Heart right ventricle (tissue), 16 donors: ENCODE measurements around the gene RIPOR2. TPM values are rescaled to one million over a fixed set of nuclear protein-coding genes. Genes with fewer than 3 reads are reported as not detected.
A peak's percentile ranks its signal among the peaks of the same experiment; 100 is the strongest.

Experiments
- ATAC-seq, 8 donors: fragments of 200-7000 bp; cut with Tn5 transposase; one replicate each; pipeline ENCODE4 v1.9.1; 2020; ENCODE audit warnings: mild to moderate bottlenecking in 8 of 8, moderate library complexity in 8 of 8, moderate number of reproducible peaks in 1 of 8
- DNase-seq, 2 donors: peaks; one replicate each; pipeline ENCODE4 v3.0.0-alpha.2; 2020
- H3K27ac ChIP-seq, 10 donors: fragments of 200-600 bp; sonication (generic) in 2 of 10; one replicate each; pipeline versions ENCODE4 v1.5.0 to v1.8.0; 2020 to 2022; ENCODE audit warnings: mild to moderate bottlenecking in 3 of 10
- H3K27me3 ChIP-seq, 7 donors: fragments of 200-600 bp; one replicate each; pipeline ENCODE4 v1.8.0; 2021 to 2022; ENCODE audit warnings: mild to moderate bottlenecking in 2 of 7
- H3K36me3 ChIP-seq, 9 donors: fragments of 200-600 bp; sonication (generic) in 1 of 9; one replicate each; pipeline versions ENCODE4 v1.5.0 to v1.8.0; 2020 to 2022; ENCODE audit warnings: mild to moderate bottlenecking in 2 of 9
- H3K4me1 ChIP-seq, 9 donors: fragments of 200-600 bp; sonication (generic) in 1 of 9; one replicate each; pipeline versions ENCODE4 v1.5.0 to v1.8.0; 2020 to 2022; ENCODE audit warnings: mild to moderate bottlenecking in 4 of 9
- H3K4me3 ChIP-seq, 10 donors: fragments of 200-600 bp; sonication (generic) in 2 of 10; one replicate each; pipeline versions ENCODE4 v1.5.0 to v1.8.0; 2020 to 2022; ENCODE audit warnings: mild to moderate bottlenecking in 7 of 10, moderate library complexity in 2 of 10
- H3K9me3 ChIP-seq, 11 donors: fragments of 200-600 bp in 10 of 11; sonication (generic) in 2 of 11; one replicate each; pipeline versions ENCODE4 v1.5.0 to v1.8.0; 2013 to 2022; ENCODE audit warnings: mild to moderate bottlenecking in 2 of 11, control low read depth in 1 of 11, moderate library complexity in 1 of 11
- CTCF ChIP-seq, 9 donors: fragments of 200-600 bp; sonication (generic) in 2 of 9; IDR thresholded peaks; one replicate each; pipeline versions ENCODE4 v1.5.0 to v1.8.0; 2021 to 2022; ENCODE audit warnings: antibody characterized with exemption in 9 of 9, mild to moderate bottlenecking in 5 of 9, moderate library complexity in 1 of 9
- WGBS, 2 donors: extraction: QIAGEN DNeasy Blood & Tissue Kit; methylation state at CpG; one replicate each; pipeline ENCODE4 v1.1.7; 2013; ENCODE audit warnings: inconsistent platforms in 1 of 2; 5-methylcytosine and 5-hydroxymethylcytosine counted together
- intact Hi-C, 10 donors: fragments of 100-400 bp; cut with DNase I; formaldehyde crosslinking; loops; one replicate each; pipeline versions ENCODE4 v1.11.1 to v1.14.2; 2022
- polyA plus RNA-seq, 2 donors: library from polyadenylated mRNA; stranded (reverse); fragments of 200-250 nt; gene quantifications; one replicate each; pipeline ENCODE4 v1.2.3, GENCODE V29; 2013
- total RNA-seq, 10 donors: library from RNA; stranded (reverse); fragmentation: NEBNext Ultra II Directional in 3 of 10; extraction: Animal tissue kit (Norgen Biotek cat#: 25700) in 3 of 10; gene quantifications; one replicate each; pipeline versions ENCODE4 v1.2.1 to v1.2.4, GENCODE V29; 2021 to 2023
- donor health status: Arrhythmogenic right ventricular cardiomyopathy.
- donor health status: ischemic (EF 13 %, LVEDD 7.1; RV severe dilation, severe dysfunction).
- donor health status: healthy with polysubstance abuse.
- donor health status: DM: no; HTN: yes; CAD: no.
- donor health status: DM: no; HTN: no; CAD: no.
- donor health status: ischemic (EF 25% LVEDD 6.9; RV normal size, moderate dysfunction).
- donor health status: ischemic (EF 25% LVEDD 5.7; RV mildly dilated, moderate dysfunction).
- donor health status: healthy.
- donor health status: DM: yes; HTN: yes; CAD: no.
- donor health status: Ischemic cardiomyopathy.
- donor health status: ischemic (EF 35%, LVEDD 5.7; RV mildly dilated, moderate dysfunction).
- donor health status: nonischemic (EF 11% LVEDD 7.7; RV severe dilation, severe dysfunction).
- donor health status: DM: yes; HTN: yes; CAD: no.
- donor health status: PGD.
- donor health status: ischemic (EF 29% LVEDD 5.4; RV normal size, mild dysfunction).
- donor health status: nonischemic (EF 23%, LVEDD 6.1; RV moderate dilation, normal function).

The RIPOR2 gene
- total and polyA plus RNA-seq, 12 donors = 1.2 to 14.5 (median 3.6) TPM

GRCh38 chr6:24887545-24888140 lies 48.1 kb downstream of the RIPOR2 start:
- peaks cover 0 to 12% (median 3%) of the 10 kb centered on the region in 9 donors for H3K4me1 ChIP-seq
- intact Hi-C loops = no loop called here
- H3K27ac ChIP-seq = no peak overlapping the region
- WGBS, 2 donors = 66 to 69% methylated on average over 3 of the region's 3 CpGs
- no peak overlapping the region for H3K4me3 ChIP-seq
- H3K36me3 ChIP-seq = no peaks in the 10 kb centered on the region
- no peaks in the 10 kb centered on the region for H3K9me3 ChIP-seq
- TF ChIP-seq CTCF (IDR thresholded peaks at IDR 0.05) = no peak
- ATAC-seq (peak in 1 of 8 donors; percentile 67), DNase-seq (no peak)
- no peaks in the 10 kb centered on the region for H3K27me3 ChIP-seq

- intact Hi-C loops = no loop called here
- Histone ChIP-seq H3K27ac (no peak overlapping the region), H3K4me1 (peaks cover 0 to 17% (median 3%) of the 10 kb centered on the region in 9 donors), H3K36me3 (peaks cover 0 to 6% (median 0%) of the 10 kb centered on the region in 9 donors), H3K4me3 (no peak overlapping the region), H3K9me3 (no peaks in the 10 kb centered on the region), H3K27me3 (no peaks in the 10 kb centered on the region)
- DNase-seq = no peak
- no peak for TF ChIP-seq CTCF (IDR thresholded peaks at IDR 0.05)
- no peak for ATAC-seq
- WGBS, 2 donors = 79 to 80% methylated on average over 5 of the region's 5 CpGs
These were observed 52.1 kb downstream of the RIPOR2 start for GRCh38 chr6:24883618-24884017.

- TF ChIP-seq CTCF (IDR thresholded peaks at IDR 0.05) = no peak
- no peak overlapping the region for H3K27ac ChIP-seq
- intact Hi-C loops = no loop called here
These were observed 52.8 kb downstream of the RIPOR2 start for GRCh38 chr6:24882835-24883555.

GRCh38 chr6:24882295-24882694 lies 53.5 kb downstream of the RIPOR2 start:
- Histone ChIP-seq H3K36me3 (peaks cover 0 to 6% (median 0%) of the 10 kb centered on the region in 9 donors), H3K27me3 (no peaks in the 10 kb centered on the region), H3K4me3 (no peak overlapping the region), H3K4me1 (peaks cover 0 to 17% (median 0%) of the 10 kb centered on the region in 9 donors), H3K9me3 (peaks cover 0 to 7% (median 0%) of the 10 kb centered on the region in 11 donors), H3K27ac (no peak overlapping the region)
- 79 to 84% methylated on average over 3 of the region's 3 CpGs for WGBS, 2 donors
- no peak for DNase-seq
- ATAC-seq = no peak
- no peak for TF ChIP-seq CTCF (IDR thresholded peaks at IDR 0.05)
- intact Hi-C loops = no loop called here

More at GRCh38 chr6:24882835-24883555, 52.8 kb downstream of the RIPOR2 start:
- Histone ChIP-seq H3K9me3 (no peaks in the 10 kb centered on the region), H3K36me3 (peaks cover 0 to 6% (median 0%) of the 10 kb centered on the region in 9 donors), H3K4me3 (no peak overlapping the region), H3K4me1 (peaks cover 0 to 17% (median under 1%) of the 10 kb centered on the region in 9 donors), H3K27me3 (no peaks in the 10 kb centered on the region)
- ATAC-seq (no peak), DNase-seq (no peak)
- WGBS, 2 donors = 78 to 85% methylated on average over 7 of the region's 7 CpGs
